ENCODE data around the gene PJVK.
"Not testable (repeated sequence)": the region's sequence is repeated elsewhere in the genome, so short reads cannot be mapped to it uniquely, and the experiment has no call there.

The PJVK gene

GRCh38 chr2:178418426-178418825 lies 32.8 kb upstream of the PJVK start:
- no peak for TF ChIP-seq CTCF (IDR thresholded peaks at IDR 0.05)
- Mint-ChIP-seq H3K27me3 (ENCODE audit: low read depth, poor library complexity) (no peaks in the 10 kb centered on the region), H3K4me1 (peaks cover 53% of the 10 kb centered on the region), H3K27ac (no peak overlapping the region), H3K36me3 (ENCODE audit: low read depth) (peaks cover 47% of the 10 kb centered on the region), H3K4me3 (no peak overlapping the region), H3K9me3 (peaks cover under 1% of the 10 kb centered on the region)
- no peak for DNase-seq

GRCh38 chr2:178419123-178419522 lies 32.1 kb upstream of the PJVK start:
- Mint-ChIP-seq H3K27me3 (ENCODE audit: low read depth, poor library complexity) (no peaks in the 10 kb centered on the region), H3K9me3 (peaks cover 6% of the 10 kb centered on the region), H3K4me1 (peaks cover 48% of the 10 kb centered on the region), H3K4me3 (no peak overlapping the region), H3K27ac (no peak overlapping the region), H3K36me3 (ENCODE audit: low read depth) (peaks cover 53% of the 10 kb centered on the region)
- DNase-seq = no peak
- no peak for TF ChIP-seq CTCF (IDR thresholded peaks at IDR 0.05)

- TF ChIP-seq CTCF (IDR thresholded peaks at IDR 0.05) = no peak
- Mint-ChIP-seq H3K4me3 (peak overlapping the region; percentile 21), H3K9me3 (peaks cover 20% of the 10 kb centered on the region), H3K27me3 (ENCODE audit: low read depth, poor library complexity) (no peaks in the 10 kb centered on the region), H3K27ac (peak overlapping the region; percentile 57), H3K36me3 (ENCODE audit: low read depth) (peaks cover 68% of the 10 kb centered on the region), H3K4me1 (peaks cover 34% of the 10 kb centered on the region)
- no peak for DNase-seq
Observed at GRCh38 chr2:178420463-178420999, 30.6 kb upstream of the PJVK start.

GRCh38 chr2:178422097-178422496 lies 29.1 kb upstream of the PJVK start:
- no peak for DNase-seq
- Mint-ChIP-seq H3K9me3 (peaks cover 34% of the 10 kb centered on the region), H3K27ac (no peak overlapping the region), H3K4me3 (no peak overlapping the region), H3K36me3 (ENCODE audit: low read depth) (peaks cover 78% of the 10 kb centered on the region), H3K27me3 (ENCODE audit: low read depth, poor library complexity) (no peaks in the 10 kb centered on the region), H3K4me1 (peaks cover 21% of the 10 kb centered on the region)
- no peak for TF ChIP-seq CTCF (IDR thresholded peaks at IDR 0.05)

GRCh38 chr2:178423746-178424145 lies 27.4 kb upstream of the PJVK start:
- not testable (repeated sequence) for H3K27me3 Mint-ChIP-seq (ENCODE audit: low read depth, poor library complexity); H3K27ac Mint-ChIP-seq; H3K4me3 Mint-ChIP-seq; DNase-seq
- Mint-ChIP-seq H3K36me3 (ENCODE audit: low read depth) (peaks cover 94% of the 10 kb centered on the region), H3K4me1 (peaks cover 21% of the 10 kb centered on the region), H3K9me3 (peaks cover 35% of the 10 kb centered on the region)

- Mint-ChIP-seq H3K36me3 (ENCODE audit: low read depth) (peaks cover 99% of the 10 kb centered on the region), H3K9me3 (peaks cover 35% of the 10 kb centered on the region), H3K4me3 (no peak overlapping the region), H3K27me3 (ENCODE audit: low read depth, poor library complexity) (no peaks in the 10 kb centered on the region), H3K4me1 (peaks cover 9% of the 10 kb centered on the region), H3K27ac (no peak overlapping the region)
- DNase-seq = no peak
- no peak for TF ChIP-seq CTCF (IDR thresholded peaks at IDR 0.05)
Observed at GRCh38 chr2:178425255-178425827, 25.8 kb upstream of the PJVK start.

All from nephron progenitor cell (in vitro differentiated cells).